Activated T-cell treated with anti-CD3 and anti-CD28 coated beads, Interleukin-2, amount 50 U/mL, for 48 hours (primary cell): ENCODE results near the gene PTPRU.
"Not testable (repeated sequence)": the region's sequence is repeated elsewhere in the genome, so short reads cannot be mapped to it uniquely, and the experiment has no call there.

Experiments
- DNase-seq, 2 experiments: peaks; one replicate each; pipeline ENCODE4 v3.0.0-alpha.2; 2020

The PTPRU gene

GRCh38 chr1:29222686-29223085 lies 13.6 kb upstream of the PTPRU start:
- no peak for DNase-seq

- DNase-seq = no peak
Measured at GRCh38 chr1:29223521-29223920, 12.8 kb upstream of the PTPRU start.

GRCh38 chr1:29224356-29224837 lies 11.9 kb upstream of the PTPRU start:
- DNase-seq = no peak

- DNase-seq = no peak
Measured at GRCh38 chr1:29225361-29225760, 11.0 kb upstream of the PTPRU start.

- no peak for DNase-seq
Measured at GRCh38 chr1:29227511-29227910, 8.8 kb upstream of the PTPRU start.

- no peak for DNase-seq
Measured at GRCh38 chr1:29230204-29230552, 6.1 kb upstream of the PTPRU start.

- DNase-seq = peak; percentile 99
Measured at GRCh38 chr1:29230553-29231378, 5.6 kb upstream of the PTPRU start, which contains the start of gene MECR. Gene MECR (minus strand): TSS chr1:29230934. CDS start chr1:29230906, 28 bp downstream.

- no peak for DNase-seq
Measured at GRCh38 chr1:29232387-29232786, 3.9 kb upstream of the PTPRU start.

- DNase-seq = no peak
Measured at GRCh38 chr1:29233693-29234092, 2.6 kb upstream of the PTPRU start.

- DNase-seq = no peak
Measured at GRCh38 chr1:29234471-29234870, 1.9 kb upstream of the PTPRU start.

- not testable (repeated sequence) for DNase-seq
Measured at GRCh38 chr1:29234881-29235280, 1.4 kb upstream of the PTPRU start.

- no peak for DNase-seq
Measured at GRCh38 chr1:29236712-29237128, 398 bp downstream of the PTPRU start.

GRCh38 chr1:29237129-29237821 lies 953 bp downstream of the PTPRU start:
- DNase-seq = peak; percentile 32 to 33

GRCh38 chr1:29237852-29238619 lies 1.7 kb downstream of the PTPRU start:
- DNase-seq = peak; percentile 34 to 35

- no peak for DNase-seq
Measured at GRCh38 chr1:29238620-29239002, 2.3 kb downstream of the PTPRU start.

GRCh38 chr1:29239142-29239541 lies 2.8 kb downstream of the PTPRU start:
- DNase-seq = no peak

- DNase-seq = no peak
Measured at GRCh38 chr1:29240400-29240837, 4.1 kb downstream of the PTPRU start.

GRCh38 chr1:29240986-29241385 lies 4.7 kb downstream of the PTPRU start:
- DNase-seq = no peak

- no peak for DNase-seq
Measured at GRCh38 chr1:29243023-29243870, 6.9 kb downstream of the PTPRU start.

- no peak for DNase-seq
Measured at GRCh38 chr1:29243871-29244200, 7.5 kb downstream of the PTPRU start.

- no peak for DNase-seq
Measured at GRCh38 chr1:29245261-29245660, 8.9 kb downstream of the PTPRU start.

GRCh38 chr1:29245876-29246275 lies 9.6 kb downstream of the PTPRU start:
- DNase-seq = no peak

- no peak for DNase-seq
Measured at GRCh38 chr1:29247044-29247443, 10.7 kb downstream of the PTPRU start.
